HG03097 (cell line): Measurements from ENCODE around the gene TMEM116.
"Not testable (repeated sequence)": the region's sequence is repeated elsewhere in the genome, so short reads cannot be mapped to it uniquely, and the experiment has no call there.

Experiments used
- ATAC-seq: cut with Tn5 transposase; IDR thresholded peaks from one replicate; pipeline ENCODE4 v1.9.1; 2021; ENCODE audit not compliant: unreplicated experiment, low FRiP score

The TMEM116 gene

GRCh38 chr12:112010415-112011344, 2.3 kb downstream of the TMEM116 start:
- ATAC-seq: no peak

GRCh38 chr12:112009596-112009995, 3.4 kb downstream of the TMEM116 start:
- ATAC-seq: not testable (repeated sequence)

- no peak for ATAC-seq
Measured at GRCh38 chr12:112008918-112009317, 4.0 kb downstream of the TMEM116 start.

GRCh38 chr12:112007945-112008344, 5.0 kb downstream of the TMEM116 start:
- ATAC-seq: no peak

GRCh38 chr12:112005419-112006395, 7.3 kb downstream of the TMEM116 start:
- no peak for ATAC-seq

GRCh38 chr12:112004041-112004440, 8.9 kb downstream of the TMEM116 start:
- no peak for ATAC-seq

- no peak for ATAC-seq
Measured at GRCh38 chr12:112001576-112001975, 11.4 kb downstream of the TMEM116 start.

- ATAC-seq: no peak
Measured at GRCh38 chr12:112000820-112001219, 12.1 kb downstream of the TMEM116 start.

GRCh38 chr12:111999129-111999528, 13.8 kb downstream of the TMEM116 start:
- ATAC-seq: not testable (repeated sequence)

- ATAC-seq: no peak
Measured at GRCh38 chr12:111998015-111998414, 14.9 kb downstream of the TMEM116 start.

- ATAC-seq: no peak
Measured at GRCh38 chr12:111997300-111997699, 15.7 kb downstream of the TMEM116 start.

GRCh38 chr12:111995782-111996480, 17.0 kb downstream of the TMEM116 start:
- no peak for ATAC-seq

- not testable (repeated sequence) for ATAC-seq
Measured at GRCh38 chr12:111994211-111995111, 18.5 kb downstream of the TMEM116 start.

- no peak for ATAC-seq
Measured at GRCh38 chr12:111993292-111994150, 19.4 kb downstream of the TMEM116 start.

- no peak for ATAC-seq
Measured at GRCh38 chr12:111992464-111992863, 20.5 kb downstream of the TMEM116 start.

- ATAC-seq: no peak
Measured at GRCh38 chr12:111991946-111992345, 21.0 kb downstream of the TMEM116 start.

- no peak for ATAC-seq
Measured at GRCh38 chr12:111991535-111991934, 21.4 kb downstream of the TMEM116 start.

- ATAC-seq: no peak
Measured at GRCh38 chr12:111984820-111985219, 28.1 kb downstream of the TMEM116 start.

- ATAC-seq: no peak
Measured at GRCh38 chr12:111981987-111982386, 31.0 kb downstream of the TMEM116 start.
